ENCODE results near the gene MCRIP1. TPM values are rescaled to one million over a fixed set of nuclear protein-coding genes. Genes with fewer than 3 reads are reported as not detected.

Gene MCRIP1
- total and polyA plus RNA-seq, 2 of the 13 experiments (the other 11 are each of a cell fraction or from before 2014, with no cell fraction given): 79.7 to 84.9 TPM

GRCh38 chr17:81859906-81860755, 27.0 kb upstream of the MCRIP1 start, which contains the start of gene P4HB (continued):
- peak; percentile 6; the same call in 1 of the 2 replicates for TF ChIP-seq ARID5B (CRISPR knock-in tag; IDR thresholded peaks at IDR 0.05)
- TF ChIP-seq ZNF616 (CRISPR knock-in tag; IDR thresholded peaks at IDR 0.05; ENCODE audit: low read depth): peak; percentile 64; the same call in 1 of the 2 replicates
- TF ChIP-seq RBM39 (IDR thresholded peaks at IDR 0.05; ENCODE audit: low read depth, low read length, poor library complexity, severe bottlenecking): no peak
- TF ChIP-seq ZNF775 (CRISPR knock-in tag; IDR thresholded peaks at IDR 0.05; ENCODE audit: borderline replicate concordance): no peak
- peak; percentile 93; the same call in 1 of the 2 replicates for TF ChIP-seq ZSCAN21 (CRISPR knock-in tag; IDR thresholded peaks at IDR 0.05; ENCODE audit: borderline replicate concordance)
- TF ChIP-seq ZBTB10 (CRISPR knock-in tag; IDR thresholded peaks at IDR 0.05; ENCODE audit: borderline replicate concordance): peak; percentile 13; the same call in 1 of the 2 replicates
- peak; percentile 92; the same call in 1 of the 2 replicates for TF ChIP-seq NFAT5 (CRISPR knock-in tag; IDR thresholded peaks at IDR 0.05)
- no peak for TF ChIP-seq SOX13 (IDR thresholded peaks at IDR 0.05)
- peak in 1 of 2 experiments; percentile 27; a peak in 1 of 4 replicates for TF ChIP-seq SOX13 (CRISPR knock-in tag; conservative IDR thresholded peaks at IDR 0.05 in 1 of 2, IDR thresholded peaks at IDR 0.05 in 1 of 2)
- no peak for TF ChIP-seq GABPB1 (CRISPR knock-in tag; IDR thresholded peaks at IDR 0.05)
- TF ChIP-seq SNAPC5 (CRISPR knock-in tag; IDR thresholded peaks at IDR 0.05; ENCODE audit: borderline replicate concordance): 0 out of 2 replicates have a peak, but pooled peaks have one; percentile 45
- TF ChIP-seq ZNF784 (CRISPR knock-in tag; IDR thresholded peaks at IDR 0.05; ENCODE audit: borderline replicate concordance): peak; percentile 81; the same call in 1 of the 2 replicates
- TF ChIP-seq MAFG (CRISPR knock-in tag; IDR thresholded peaks at IDR 0.05): no peak
